Left kidney (tissue), 2 donors: ENCODE measurements around the gene TWIST2. TPM values are rescaled to one million over a fixed set of nuclear protein-coding genes. Genes with fewer than 3 reads are reported as not detected.

Experiments used
- DNase-seq: peaks from one replicate; pipeline ENCODE4 v3.0.0-alpha.2; 2013
- polyA plus RNA-seq: library from polyadenylated mRNA; unstranded; fragments of 120-200 nt; gene quantifications from one replicate; pipeline ENCODE4 v1.2.1, GENCODE V29; 2013; ENCODE audit not compliant: insufficient read length

The TWIST2 gene
- polyA plus RNA-seq, 1 donor: 2.4 TPM

DNA sequence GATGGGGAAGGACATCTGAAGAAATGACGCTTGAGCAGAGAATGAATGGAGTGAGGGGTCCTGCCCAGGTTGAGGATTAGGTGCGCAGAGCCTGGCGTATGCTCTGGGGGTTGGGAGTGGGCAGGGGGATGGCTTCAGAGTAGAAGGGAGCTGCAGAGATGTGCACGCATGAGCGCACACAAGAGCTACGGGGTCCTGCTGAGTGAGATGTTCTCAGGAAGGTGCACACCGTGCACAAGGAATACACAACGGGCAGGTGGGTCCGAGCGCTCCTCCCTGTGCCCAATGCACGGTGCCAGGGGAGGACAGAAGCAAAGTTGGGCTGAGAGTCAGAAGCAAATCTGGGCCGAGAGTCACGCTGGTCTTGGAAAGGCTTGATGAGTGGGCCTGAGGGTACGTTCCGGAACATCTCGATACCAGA is 25.5 kb downstream of the TWIST2 start:
- DNase-seq: no peak

DNA sequence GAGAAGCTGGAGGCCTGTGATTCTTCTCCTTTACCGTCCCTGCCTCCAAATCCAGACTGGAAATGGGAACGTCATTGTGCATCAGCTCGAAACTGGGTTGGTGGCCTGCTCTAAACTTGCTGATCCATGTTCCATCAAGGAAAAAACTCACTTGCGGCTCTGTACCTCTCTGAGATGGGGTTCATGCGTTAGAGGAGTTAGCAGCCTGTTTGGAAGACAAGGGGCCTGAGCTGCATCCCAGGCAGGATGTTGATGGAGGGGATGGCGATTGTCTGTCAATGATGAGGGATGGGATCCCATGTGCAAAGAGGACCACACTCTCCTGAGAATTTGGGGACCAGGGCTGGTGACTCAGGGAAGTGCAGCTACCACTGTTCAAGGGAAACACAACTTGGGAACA is 26.0 kb downstream of the TWIST2 start:
- DNase-seq: no peak

DNA sequence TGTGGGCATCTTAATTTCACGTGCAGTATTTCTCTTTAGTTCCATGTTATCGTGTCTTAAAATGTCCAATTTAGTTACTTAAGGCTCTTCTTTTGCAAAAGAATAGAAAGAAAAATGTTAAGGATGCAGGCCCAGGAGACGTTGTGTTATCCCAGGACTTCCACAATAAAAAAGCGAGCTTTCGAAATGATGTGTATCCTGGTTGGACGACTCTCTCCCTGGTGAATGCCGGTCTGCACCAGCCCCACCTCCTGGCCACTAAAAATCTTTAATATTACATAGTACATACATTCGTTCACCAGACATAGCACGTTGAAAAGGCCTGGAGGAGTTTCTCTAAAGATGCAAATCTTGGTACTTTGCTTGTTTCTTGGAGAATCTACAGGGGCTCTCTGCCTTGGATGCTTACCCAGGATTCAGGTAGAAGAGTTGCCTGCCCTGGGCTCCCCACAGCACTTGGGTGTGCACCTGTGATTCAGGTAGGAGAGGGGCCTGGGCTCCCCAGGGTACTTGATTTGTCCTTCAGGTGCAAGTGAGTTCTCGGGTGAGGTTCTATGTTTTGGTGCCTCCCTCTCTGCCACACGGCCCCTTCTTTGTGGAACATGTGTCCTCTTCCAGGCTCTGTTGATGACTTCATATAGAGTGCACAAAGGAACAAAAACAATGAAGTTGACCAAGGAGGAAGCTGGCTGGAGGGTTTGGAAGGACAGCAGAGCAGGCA is 26.6 kb downstream of the TWIST2 start:
- DNase-seq: no peak

GRCh38 chr2:238875101-238875470 is 27.2 kb downstream of the TWIST2 start:
- DNase-seq: no peak

DNA sequence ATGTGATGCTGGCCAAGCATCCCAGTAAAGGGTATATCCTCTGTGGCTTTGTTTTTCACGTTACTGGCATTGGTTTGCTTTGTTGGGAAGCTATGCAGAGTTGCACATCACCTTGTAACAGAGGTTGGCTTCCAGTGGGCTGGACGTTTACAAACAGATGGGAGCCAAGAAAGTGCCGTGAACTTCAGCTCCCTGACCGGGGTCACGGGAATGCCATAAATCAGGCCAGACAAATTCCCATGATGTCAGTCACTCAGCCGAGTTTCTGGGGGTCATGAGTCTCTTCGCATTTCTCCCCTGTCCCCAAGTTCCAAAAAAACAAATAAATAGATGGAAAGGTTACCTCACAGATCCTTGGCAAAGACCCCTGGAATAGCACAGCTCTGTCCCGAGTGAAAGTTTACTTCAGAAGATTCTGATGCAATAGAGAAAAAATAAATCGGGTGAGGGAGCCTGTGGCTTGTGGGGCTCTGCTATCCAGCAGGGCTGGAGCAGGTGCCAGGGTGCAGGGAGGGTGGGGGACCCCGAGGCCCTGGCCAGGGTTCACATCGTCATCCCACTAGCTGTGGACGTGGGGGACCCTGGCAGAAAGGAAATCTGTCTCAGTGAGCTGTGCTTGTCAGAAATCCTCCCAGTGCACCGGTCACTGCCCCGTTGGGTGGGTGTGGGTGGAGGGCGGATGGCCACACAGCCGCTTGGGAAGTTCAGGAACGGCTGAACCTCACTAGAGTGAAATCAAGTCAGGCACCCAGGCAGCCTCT is 27.8 kb downstream of the TWIST2 start:
- DNase-seq: no peak

DNA sequence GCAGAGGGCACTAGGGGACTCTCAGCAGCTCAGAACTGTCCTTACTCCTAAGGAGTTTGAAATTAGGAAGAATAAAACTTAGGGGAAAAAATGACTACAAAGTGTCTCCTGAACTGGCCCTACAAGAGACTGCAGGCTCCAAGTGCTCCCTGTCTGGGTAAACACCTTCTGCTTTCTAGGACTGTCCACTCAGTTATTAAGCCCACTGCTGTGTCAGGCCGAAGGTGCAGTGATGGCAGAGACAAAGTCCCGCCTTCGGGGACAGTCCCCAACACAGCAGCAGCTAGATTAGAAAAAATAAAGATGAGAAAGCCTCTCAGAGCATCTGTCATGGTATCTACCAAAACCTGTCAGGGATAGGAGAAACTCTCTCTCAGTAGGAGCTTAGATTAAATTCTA is 28.3 kb downstream of the TWIST2 start:
- DNase-seq: no peak

DNA sequence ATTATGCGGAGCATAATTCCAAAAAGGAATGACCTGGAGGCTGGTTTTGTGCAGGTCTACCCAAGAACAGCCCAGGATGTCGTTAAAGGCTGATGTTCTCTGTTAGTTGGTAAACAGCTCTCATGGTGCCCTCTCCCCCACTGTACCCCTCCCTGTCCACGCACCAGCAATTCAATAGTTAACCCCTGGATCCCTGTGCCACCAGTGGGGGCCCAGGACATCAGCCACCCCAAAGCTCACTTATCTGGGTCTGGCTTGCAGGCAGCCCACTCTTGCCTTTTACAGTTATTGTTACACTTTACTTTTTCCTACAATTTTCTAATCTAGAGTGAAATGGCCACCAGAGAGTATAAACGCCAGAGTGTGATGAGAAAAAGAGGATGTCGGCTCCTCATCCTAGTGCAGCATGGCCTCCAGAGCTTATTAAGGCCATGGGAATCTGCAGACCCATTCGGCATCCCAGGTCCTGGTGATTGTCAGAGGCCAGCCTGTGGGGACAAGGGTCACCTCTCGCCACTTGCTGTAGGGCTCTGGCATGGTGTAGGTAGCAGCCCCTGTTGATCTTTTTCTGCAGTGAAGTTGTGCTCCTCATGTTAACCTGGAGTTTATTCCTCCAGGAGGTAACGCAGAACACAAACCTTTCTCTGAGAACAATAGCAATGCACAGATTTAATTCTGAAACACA is 30.3 kb downstream of the TWIST2 start:
- DNase-seq: no peak

DNA sequence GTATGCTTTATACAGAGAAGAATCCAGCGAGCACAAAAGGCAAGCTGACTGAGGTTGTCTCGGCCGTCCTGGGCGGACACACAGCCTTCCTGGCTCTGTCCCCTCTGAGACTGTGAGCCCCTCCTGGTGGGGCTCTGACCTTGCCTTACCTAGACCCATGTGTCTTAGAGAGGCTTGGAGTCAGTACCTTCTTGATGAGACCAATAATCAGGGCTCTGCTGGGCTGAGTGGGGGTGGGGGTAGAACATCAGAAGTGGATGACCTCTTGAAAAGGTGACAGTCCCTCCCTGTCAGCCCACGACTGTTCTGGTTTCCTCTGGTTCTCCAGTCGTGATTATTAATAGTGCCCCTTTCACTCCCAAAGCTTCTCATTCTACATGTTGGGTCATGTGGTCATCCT is 31.2 kb downstream of the TWIST2 start:
- no peak for DNase-seq

GRCh38 chr2:238879621-238880377 is 31.9 kb downstream of the TWIST2 start:
- DNase-seq: no peak

DNA sequence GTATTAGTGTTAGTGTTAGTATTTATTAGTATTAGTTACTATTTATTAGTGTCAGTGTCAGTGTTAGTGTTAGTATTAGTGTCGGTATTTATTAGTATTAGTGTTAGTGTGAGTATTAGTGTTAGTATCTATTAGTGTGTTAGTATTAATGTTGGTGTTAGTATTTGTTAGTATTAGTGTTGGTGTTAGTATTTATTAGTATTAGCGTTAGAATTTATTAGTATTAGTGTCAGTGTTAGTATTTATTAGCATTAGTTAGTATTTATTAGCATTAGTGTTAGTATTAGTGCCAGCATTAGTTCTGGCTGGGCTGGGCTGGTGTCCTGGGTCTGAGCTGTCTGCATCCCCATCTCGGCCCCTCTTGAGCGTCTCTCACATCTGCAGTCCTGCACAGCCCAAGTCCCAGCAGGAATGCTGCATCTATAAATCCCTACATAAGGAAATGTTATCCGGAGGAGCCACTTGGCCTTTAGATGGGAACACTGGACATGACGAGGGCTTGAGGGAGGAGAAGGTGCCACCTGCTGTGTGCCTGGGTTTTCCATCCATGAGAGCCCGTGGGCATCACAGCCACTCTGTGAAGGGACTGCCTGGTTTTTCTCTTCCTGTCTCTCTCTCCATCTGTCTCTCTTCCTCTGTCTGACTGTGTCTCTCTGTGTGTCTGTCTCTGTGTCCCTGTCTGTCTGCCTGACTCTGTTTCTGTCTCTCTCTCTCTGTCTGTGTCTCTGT is 33.6 kb downstream of the TWIST2 start:
- DNase-seq: no peak

GRCh38 chr2:238882082-238882755 is 34.3 kb downstream of the TWIST2 start:
- DNase-seq: no peak

DNA sequence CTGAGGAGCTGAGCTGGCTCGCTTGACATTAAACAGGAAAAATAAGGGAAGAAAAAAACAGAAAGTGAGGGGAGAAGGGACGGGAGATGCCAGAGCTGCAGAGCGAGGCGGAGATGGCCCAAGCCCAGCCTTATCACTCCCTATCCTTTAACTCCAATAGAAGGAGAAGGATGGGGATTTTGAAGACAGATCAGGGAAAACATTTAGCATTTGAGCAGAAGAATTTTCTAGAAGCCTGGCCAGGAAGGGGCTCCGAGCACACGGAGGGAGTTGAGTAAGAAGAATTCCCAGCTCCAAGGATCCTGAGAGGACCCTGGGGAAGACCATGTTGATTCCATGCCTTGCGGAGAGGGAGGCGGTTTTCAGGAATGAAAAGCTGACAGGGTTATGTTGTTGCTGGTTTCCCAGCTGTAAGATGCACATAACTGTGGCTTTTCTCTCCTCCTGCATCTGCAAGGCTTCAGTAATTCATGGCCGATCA is 35.6 kb downstream of the TWIST2 start:
- no peak for DNase-seq

DNA sequence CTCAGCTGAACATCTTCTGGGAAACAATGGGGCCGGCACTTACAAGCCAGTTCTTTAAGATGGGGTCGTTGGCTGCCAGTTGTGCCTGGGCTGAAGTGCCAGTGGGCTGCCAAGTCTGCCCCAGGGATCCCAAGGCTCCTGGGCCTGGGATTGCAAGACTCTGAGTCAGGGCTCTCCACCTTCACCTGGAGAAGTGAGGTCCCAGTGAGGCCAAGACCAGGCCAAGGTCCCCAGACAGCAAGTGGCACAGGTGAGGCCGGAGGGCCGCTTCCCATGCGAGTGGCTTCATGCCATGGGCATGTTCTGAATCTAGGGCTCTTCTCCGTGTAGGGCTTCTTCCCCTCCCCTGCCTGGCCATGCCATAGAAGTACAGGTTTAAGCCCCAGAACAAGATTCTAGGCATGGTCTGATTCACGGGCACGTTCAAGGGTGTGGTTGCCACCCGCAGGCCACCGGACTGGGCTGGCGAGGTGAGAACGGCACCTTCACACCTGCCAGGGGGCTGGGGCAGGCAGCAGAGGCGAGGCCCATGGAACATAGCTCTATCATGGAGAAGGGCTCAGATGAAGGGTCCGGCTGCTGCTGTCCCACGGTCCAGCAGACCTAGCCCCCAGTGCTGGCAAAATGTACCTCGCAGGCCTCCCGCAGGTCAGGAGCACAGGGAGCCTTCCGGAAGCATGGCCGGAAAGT is 36.4 kb downstream of the TWIST2 start:
- no peak for DNase-seq

DNA sequence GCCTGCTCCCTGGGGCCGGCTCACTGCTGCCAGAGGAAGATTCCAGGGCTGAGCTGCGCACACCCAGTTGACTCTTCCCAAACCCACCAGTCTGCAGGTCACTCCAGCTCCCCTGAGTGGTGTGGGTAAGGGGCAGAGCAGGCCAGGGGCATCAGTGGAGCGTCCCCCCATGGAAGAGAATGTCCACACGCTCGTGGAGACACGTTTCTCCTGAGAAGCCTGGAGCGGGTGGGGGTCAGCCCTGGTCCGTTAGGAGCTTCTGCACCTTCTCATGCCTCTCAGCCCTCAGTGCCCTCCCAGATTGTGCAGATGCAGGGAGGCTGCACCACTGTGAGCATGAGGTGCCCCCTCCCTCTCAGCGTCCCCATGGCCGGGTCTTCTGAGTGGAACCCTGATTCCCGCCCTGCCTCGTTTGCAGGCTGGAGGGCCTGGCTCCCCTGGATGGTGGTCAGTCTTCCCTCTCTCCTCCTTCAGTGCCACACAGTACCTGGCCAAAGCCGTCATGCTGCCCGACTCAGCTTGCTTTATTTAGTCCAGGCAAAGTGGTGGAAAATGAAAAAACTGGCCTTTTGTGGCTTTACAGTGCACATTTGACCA is 37.0 kb downstream of the TWIST2 start:
- no peak for DNase-seq

- no peak for DNase-seq
Measured at GRCh38 chr2:238886453-238887094, 38.7 kb downstream of the TWIST2 start.

DNA sequence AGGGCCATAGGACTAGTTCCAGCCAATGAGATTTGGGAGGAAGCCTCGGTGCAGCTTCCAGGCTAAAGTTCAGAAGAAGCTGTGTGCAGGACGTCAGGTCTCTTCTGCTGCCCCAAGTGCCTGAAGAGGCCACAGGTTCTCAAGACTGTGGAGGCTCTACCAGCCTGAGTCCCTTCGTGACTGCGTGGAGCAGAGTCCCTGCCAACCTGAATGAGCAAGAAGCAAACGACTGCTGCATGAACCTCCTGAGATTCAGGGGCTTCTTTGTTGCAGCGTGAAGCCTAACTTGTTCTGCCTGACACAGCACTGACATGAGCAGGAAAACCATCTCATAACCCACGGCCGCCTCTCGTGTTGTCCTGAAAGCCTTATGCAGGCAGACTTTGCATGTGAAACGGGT is 39.7 kb downstream of the TWIST2 start:
- no peak for DNase-seq

GRCh38 chr2:238888781-238889180 is 40.9 kb downstream of the TWIST2 start:
- DNase-seq: no peak

DNA sequence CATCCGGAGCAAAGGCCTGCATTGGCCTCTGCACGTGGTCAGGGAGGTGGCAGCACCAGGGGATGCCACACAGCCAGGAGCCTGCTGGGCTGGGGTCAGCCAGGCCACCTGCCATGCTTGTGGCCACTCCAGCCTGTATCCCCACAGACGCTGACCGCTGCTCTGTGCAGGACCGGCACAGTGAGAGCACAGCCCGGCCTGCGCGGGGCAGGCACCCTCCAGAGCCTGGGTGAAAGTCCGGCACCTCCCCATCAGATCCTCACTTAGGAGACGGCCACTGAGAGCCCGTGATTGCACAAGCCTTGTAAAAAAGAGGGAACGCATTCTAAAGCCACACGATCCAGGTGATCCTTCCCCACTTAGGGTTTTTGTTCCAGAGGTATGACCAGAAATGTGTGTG is 42.2 kb downstream of the TWIST2 start:
- DNase-seq: no peak
